SK-N-MC (cell line): ENCODE data around the gene POU2F3.

Experiments
- EZH2 ChIP-seq: fragments of 200-600 bp; sonication (generic); IDR thresholded peaks from one replicate; pipeline ENCODE4 v1.6.1; 2017; ENCODE audit warnings: antibody characterized with exemption
- POLR2AphosphoS5 ChIP-seq: IDR thresholded peaks from 2 replicates; pipeline ENCODE4 v1.6.1; 2012; ENCODE audit warnings: mild to moderate bottlenecking, low read depth, low read length, borderline replicate concordance

- TF ChIP-seq EZH2 (no peak), POLR2AphosphoS5 (no peak)
Measured at GRCh38 chr11:120295099-120295498, 55.2 kb downstream of the POU2F3 start.
